ENCODE measurements around the gene FSIP2.

GRCh38 chr2:185862657-185863398 is 124.2 kb downstream of the FSIP2 start:
- TF ChIP-seq EP300 (IDR thresholded peaks at IDR 0.05): no peak
- no peak for TF ChIP-seq CTCF (IDR thresholded peaks at IDR 0.05)
